Measurements from ENCODE around the gene ZDHHC12.
A peak's percentile ranks its signal among the peaks of the same experiment; 100 is the strongest.

The ZDHHC12 gene

GRCh38 chr9:128705051-128705965, 18.6 kb downstream of the ZDHHC12 start:
- Histone ChIP-seq H3K4me3 (ENCODE audit: low read length in 2 of 2) (no peak overlapping the region), H2AK5ac (ENCODE audit: low read depth, low read length) (no peak overlapping the region), H4K91ac (ENCODE audit: low read depth, low read length, poor library complexity) (no peak overlapping the region), H2BK15ac (ENCODE audit: low read length) (no peak overlapping the region), H2AFZ (ENCODE audit: low read length) (no peak overlapping the region), H3K27me3 (ENCODE audit: control insufficient read depth in 3 of 3, insufficient read depth in 3 of 3, low read depth in 1 of 3, low read length in 3 of 3) (peaks cover 0 to 2% (median 0%) of the 10 kb centered on the region in 3 experiments), H3K4me2 (ENCODE audit: insufficient read depth, low read length, poor library complexity, severe bottlenecking) (no peak overlapping the region), H2BK5ac (ENCODE audit: low read length) (peak overlapping the region; percentile 29), H3K14ac (ENCODE audit: low read length) (no peak overlapping the region), H3K23ac (ENCODE audit: low read depth, low read length, poor library complexity) (no peak overlapping the region), H3K9me3 (replicated peaks in 1 of 2; ENCODE audit: control insufficient read depth in 2 of 2, insufficient read depth in 1 of 2, low read depth in 1 of 2, low read length in 2 of 2) (no peaks in the 10 kb centered on the region), H2BK12ac (ENCODE audit: low read length) (no peak overlapping the region), H3K27ac (replicated peaks; ENCODE audit: low read length) (no peak overlapping the region), H3K4ac (ENCODE audit: low read length) (no peak overlapping the region), H3K79me1 (ENCODE audit: low read depth, low read length) (peaks cover 2% of the 10 kb centered on the region), H2BK120ac (ENCODE audit: low read depth, low read length) (no peak overlapping the region), H4K8ac (ENCODE audit: low read depth, low read length) (no peak overlapping the region), H3K9ac (ENCODE audit: low read depth, low read length, poor library complexity) (peak overlapping the region; percentile 15), H3K18ac (ENCODE audit: low read length) (no peak overlapping the region), H3K36me3 (replicated peaks in 1 of 2; ENCODE audit: control insufficient read depth in 2 of 2, insufficient read depth in 2 of 2, low read length in 2 of 2) (peaks cover 0 to 30% of the 10 kb centered on the region in 2 donors), H3K4me1 (ENCODE audit: control insufficient read depth in 2 of 2, insufficient read depth in 1 of 2, low read depth in 1 of 2, low read length in 2 of 2) (peaks cover 5 to 6% of the 10 kb centered on the region in 2 donors)
- WGBS, 2 donors (ENCODE audit: extremely low coverage in 2 of 2, insufficient read length in 2 of 2, insufficient replicate concordance in 1 of 2): no CpG with 5 or more reads among the region's 36 CpGs
- no peak for DNase-seq (ENCODE audit: low spot score)

GRCh38 chr9:128704356-128704670, 19.6 kb downstream of the ZDHHC12 start:
- Histone ChIP-seq H4K91ac (ENCODE audit: low read depth, low read length, poor library complexity) (no peak overlapping the region), H3K4me3 (ENCODE audit: low read length in 2 of 2) (peak overlapping the region in 1 of 2 donors; percentile 99), H3K27ac (replicated peaks; ENCODE audit: low read length) (no peak overlapping the region), H3K4me2 (ENCODE audit: insufficient read depth, low read length, poor library complexity, severe bottlenecking) (peak overlapping the region; percentile 23), H3K9ac (ENCODE audit: low read depth, low read length, poor library complexity) (no peak overlapping the region), H3K4me1 (ENCODE audit: control insufficient read depth in 2 of 2, insufficient read depth in 1 of 2, low read depth in 1 of 2, low read length in 2 of 2) (peaks cover 5 to 6% of the 10 kb centered on the region in 2 donors), H3K18ac (ENCODE audit: low read length) (no peak overlapping the region), H2AFZ (ENCODE audit: low read length) (no peak overlapping the region), H2BK12ac (ENCODE audit: low read length) (no peak overlapping the region), H3K4ac (ENCODE audit: low read length) (no peak overlapping the region), H2BK120ac (ENCODE audit: low read depth, low read length) (no peak overlapping the region), H2BK5ac (ENCODE audit: low read length) (no peak overlapping the region), H2BK15ac (ENCODE audit: low read length) (no peak overlapping the region), H3K23ac (ENCODE audit: low read depth, low read length, poor library complexity) (no peak overlapping the region), H3K36me3 (replicated peaks in 1 of 2; ENCODE audit: control insufficient read depth in 2 of 2, insufficient read depth in 2 of 2, low read length in 2 of 2) (peaks cover 0 to 27% of the 10 kb centered on the region in 2 donors), H3K14ac (ENCODE audit: low read length) (no peak overlapping the region), H4K8ac (ENCODE audit: low read depth, low read length) (no peak overlapping the region), H3K9me3 (replicated peaks in 1 of 2; ENCODE audit: control insufficient read depth in 2 of 2, insufficient read depth in 1 of 2, low read depth in 1 of 2, low read length in 2 of 2) (no peaks in the 10 kb centered on the region), H2AK5ac (ENCODE audit: low read depth, low read length) (peak overlapping the region; percentile 85), H3K27me3 (ENCODE audit: control insufficient read depth in 3 of 3, insufficient read depth in 3 of 3, low read depth in 1 of 3, low read length in 3 of 3) (peaks cover 0 to 2% (median 0%) of the 10 kb centered on the region in 3 experiments), H3K79me1 (ENCODE audit: low read depth, low read length) (peaks cover 2% of the 10 kb centered on the region)
- DNase-seq (ENCODE audit: low spot score): no peak
- whole genome bisulfite sequencing, 2 donors (ENCODE audit: extremely low coverage in 2 of 2, insufficient read length in 2 of 2, insufficient replicate concordance in 1 of 2): no CpG with 5 or more reads among the region's 5 CpGs

GRCh38 chr9:128703616-128704355, 20.1 kb downstream of the ZDHHC12 start:
- DNase-seq (ENCODE audit: low spot score): no peak
- peak overlapping the region; percentile 52 for H3K23ac ChIP-seq (ENCODE audit: low read depth, low read length, poor library complexity)
- peak overlapping the region; percentile 66 for H2BK5ac ChIP-seq (ENCODE audit: low read length)
- peak overlapping the region; percentile 78 for H3K14ac ChIP-seq (ENCODE audit: low read length)
- no peak overlapping the region for H3K27ac ChIP-seq (replicated peaks; ENCODE audit: low read length)
- H2BK15ac ChIP-seq (ENCODE audit: low read length): no peak overlapping the region
- H3K18ac ChIP-seq (ENCODE audit: low read length): peak overlapping the region; percentile 96
- peaks cover 0 to 27% of the 10 kb centered on the region in 2 donors for H3K36me3 ChIP-seq (replicated peaks in 1 of 2; ENCODE audit: control insufficient read depth in 2 of 2, insufficient read depth in 2 of 2, low read length in 2 of 2)
- H3K27me3 ChIP-seq (ENCODE audit: control insufficient read depth in 3 of 3, insufficient read depth in 3 of 3, low read depth in 1 of 3, low read length in 3 of 3): peaks cover 0 to 2% (median 0%) of the 10 kb centered on the region in 3 experiments
- no CpG with 5 or more reads among the region's 31 CpGs for WGBS, 2 donors (ENCODE audit: extremely low coverage in 2 of 2, insufficient read length in 2 of 2, insufficient replicate concordance in 1 of 2)
- H4K8ac ChIP-seq (ENCODE audit: low read depth, low read length): no peak overlapping the region
- no peak overlapping the region for H4K91ac ChIP-seq (ENCODE audit: low read depth, low read length, poor library complexity)
- peak overlapping the region; percentile 83 for H3K4me2 ChIP-seq (ENCODE audit: insufficient read depth, low read length, poor library complexity, severe bottlenecking)
- H2AFZ ChIP-seq (ENCODE audit: low read length): peak overlapping the region; percentile 98
- peak overlapping the region; percentile 85 for H2AK5ac ChIP-seq (ENCODE audit: low read depth, low read length)
- peaks cover 5 to 6% of the 10 kb centered on the region in 2 donors for H3K4me1 ChIP-seq (ENCODE audit: control insufficient read depth in 2 of 2, insufficient read depth in 1 of 2, low read depth in 1 of 2, low read length in 2 of 2)
- H3K9me3 ChIP-seq (replicated peaks in 1 of 2; ENCODE audit: control insufficient read depth in 2 of 2, insufficient read depth in 1 of 2, low read depth in 1 of 2, low read length in 2 of 2): no peaks in the 10 kb centered on the region
- no peak overlapping the region for H2BK120ac ChIP-seq (ENCODE audit: low read depth, low read length)
- no peak overlapping the region for H2BK12ac ChIP-seq (ENCODE audit: low read length)
- H3K4ac ChIP-seq (ENCODE audit: low read length): no peak overlapping the region
- peak overlapping the region; percentile 94 for H3K9ac ChIP-seq (ENCODE audit: low read depth, low read length, poor library complexity)
- H3K79me1 ChIP-seq (ENCODE audit: low read depth, low read length): peaks cover 2% of the 10 kb centered on the region
- peak overlapping the region; percentile 92 to 99 for H3K4me3 ChIP-seq (ENCODE audit: low read length in 2 of 2)

All from neuronal stem cell (in vitro differentiated cells).